Kidney (tissue), 14 donors: ENCODE measurements around the gene MAGI1. TPM values are rescaled to one million over a fixed set of nuclear protein-coding genes. Genes with fewer than 3 reads are reported as not detected.

Source experiments
- DNase-seq, 5 donors: peaks; one replicate each; pipeline ENCODE4 v3.0.0-alpha.2; 2013 to 2020
- FAIRE-seq: peaks from 2 replicates; lab custom pipeline; 2012; peaks lifted over from hg19 to GRCh38; lab: Jason Lieb, UNC
- H3K27ac ChIP-seq, 2 donors: one replicate each; pipeline ENCODE4 v1.7.0; 2013; ENCODE audit warnings: low read depth in 2 of 2, low read length in 2 of 2, inconsistent platforms in 1 of 2
- H3K27me3 ChIP-seq: one replicate; pipeline ENCODE4 v1.7.1; 2013; ENCODE audit warnings: low read length, inconsistent platforms; ENCODE audit not compliant: control insufficient read depth, insufficient read depth
- H3K36me3 ChIP-seq, 3 donors: one replicate each; pipeline versions ENCODE4 v1.7.0 to v1.7.1; 2013; ENCODE audit warnings: low read length in 3 of 3, control low read depth in 1 of 3, inconsistent platforms in 1 of 3; ENCODE audit not compliant: insufficient read depth in 3 of 3, control insufficient read depth in 2 of 3
- H3K4me1 ChIP-seq, 3 donors: one replicate each; pipeline versions ENCODE4 v1.7.0 to v1.7.1; 2013; ENCODE audit warnings: low read length in 3 of 3, inconsistent platforms in 1 of 3, low read depth in 1 of 3; ENCODE audit not compliant: control insufficient read depth in 2 of 3, insufficient read depth in 2 of 3
- H3K4me3 ChIP-seq, 3 donors: one replicate each; pipeline versions ENCODE4 v1.7.0 to v1.8.1; 2013; ENCODE audit warnings: low read length in 3 of 3, control low read depth in 1 of 3, inconsistent platforms in 1 of 3
- H3K9ac ChIP-seq, 3 donors: one replicate each; pipeline versions ENCODE4 v1.7.0 to v1.7.1; 2013; ENCODE audit warnings: low read length in 3 of 3, control low read depth in 1 of 3, inconsistent platforms in 1 of 3
- H3K9me3 ChIP-seq, 3 donors: one replicate each; pipeline versions ENCODE4 v1.7.0 to v1.7.1; 2013; ENCODE audit warnings: low read length in 3 of 3, control low read depth in 1 of 3, inconsistent platforms in 1 of 3; ENCODE audit not compliant: control insufficient read depth in 2 of 3, insufficient read depth in 1 of 3
- intact Hi-C: fragments of 100-400 bp; cut with DNase I; formaldehyde crosslinking; loops from one replicate; pipeline ENCODE4 v1.11.1; 2022
- polyA plus RNA-seq: library from polyadenylated mRNA; stranded (reverse); fragments of 350-450 nt; fragmentation: Illumina TruSeq; extraction: RNeasy Lipid Tissue Mini Kit (QIAGEN cat#74804); gene quantifications from one replicate; pipeline ENCODE4 v1.2.3, GENCODE V29; 2014; ENCODE audit warnings: low read depth, low replicate concordance; ENCODE audit not compliant: insufficient read depth
- total RNA-seq: library from RNA; stranded (reverse); fragmentation: NEBNext Ultra II Directional; extraction: Animal tissue kit (Norgen Biotek cat#: 25700); gene quantifications from one replicate; pipeline ENCODE4 v1.2.1, GENCODE V29; 2021
- TF ChIP-seq, protein P1 (sequence below): IDR thresholded peaks from 3 replicates; pipeline ENCODE4 v1.5.1; 2012; ENCODE audit warnings: mild to moderate bottlenecking, moderate library complexity, borderline replicate concordance; ENCODE audit not compliant: insufficient read depth; ENCODE audit errors: extremely low read depth
- donor health status: control.
- donor health status: control.
- donor health status: control.
- donor health status: control.
- donor health status: control.
- donor health status: DM: yes; HTN: yes; CAD: no.
- donor health status: Normal renal cell carcinoma (clear cell type).

The MAGI1 gene
- total and polyA plus RNA-seq, 2 donors from 2014 or later = 8.2 to 42.8 TPM

DNA sequence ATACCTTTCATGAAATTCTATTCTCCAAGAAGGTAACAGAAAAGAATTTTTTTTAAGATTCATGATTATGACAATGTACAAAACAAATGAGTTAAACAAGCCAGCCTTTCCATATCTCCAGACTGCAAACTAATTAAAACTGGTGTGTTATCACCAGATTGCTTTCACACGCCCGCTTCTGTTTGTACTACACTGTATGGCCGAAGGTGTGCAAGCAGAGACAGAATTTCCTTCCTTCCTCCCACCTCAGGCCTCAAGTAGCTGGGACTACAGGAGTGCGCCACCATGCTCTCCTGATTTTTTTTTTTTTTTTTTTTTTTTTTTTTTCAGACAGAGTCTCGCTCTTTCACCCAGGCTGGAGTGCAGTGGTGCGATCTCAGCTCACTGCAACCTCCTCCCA, 400.4 kb downstream of the MAGI1 start:
- TF ChIP-seq, protein P1, sequence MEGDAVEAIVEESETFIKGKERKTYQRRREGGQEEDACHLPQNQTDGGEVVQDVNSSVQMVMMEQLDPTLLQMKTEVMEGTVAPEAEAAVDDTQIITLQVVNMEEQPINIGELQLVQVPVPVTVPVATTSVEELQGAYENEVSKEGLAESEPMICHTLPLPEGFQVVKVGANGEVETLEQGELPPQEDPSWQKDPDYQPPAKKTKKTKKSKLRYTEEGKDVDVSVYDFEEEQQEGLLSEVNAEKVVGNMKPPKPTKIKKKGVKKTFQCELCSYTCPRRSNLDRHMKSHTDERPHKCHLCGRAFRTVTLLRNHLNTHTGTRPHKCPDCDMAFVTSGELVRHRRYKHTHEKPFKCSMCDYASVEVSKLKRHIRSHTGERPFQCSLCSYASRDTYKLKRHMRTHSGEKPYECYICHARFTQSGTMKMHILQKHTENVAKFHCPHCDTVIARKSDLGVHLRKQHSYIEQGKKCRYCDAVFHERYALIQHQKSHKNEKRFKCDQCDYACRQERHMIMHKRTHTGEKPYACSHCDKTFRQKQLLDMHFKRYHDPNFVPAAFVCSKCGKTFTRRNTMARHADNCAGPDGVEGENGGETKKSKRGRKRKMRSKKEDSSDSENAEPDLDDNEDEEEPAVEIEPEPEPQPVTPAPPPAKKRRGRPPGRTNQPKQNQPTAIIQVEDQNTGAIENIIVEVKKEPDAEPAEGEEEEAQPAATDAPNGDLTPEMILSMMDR = no peak
- Histone ChIP-seq H3K4me1 (no peaks in the 10 kb centered on the region), H3K36me3 (no peaks in the 10 kb centered on the region), H3K27ac (no peak overlapping the region), H3K9me3 (no peaks in the 10 kb centered on the region), H3K4me3 (no peak overlapping the region), H3K27me3 (no peaks in the 10 kb centered on the region), H3K9ac (no peak overlapping the region)
- intact Hi-C loops = no loop called here
- DNase-seq = no peak
- no peak for FAIRE-seq

- no peak for DNase-seq
- no peaks in the 10 kb centered on the region for H3K4me1 ChIP-seq
- no peak for FAIRE-seq
Observed at GRCh38 chr3:65636326-65636725, 402.4 kb downstream of the MAGI1 start.

GRCh38 chr3:65635657-65636056, 403.1 kb downstream of the MAGI1 start:
- H3K27me3 ChIP-seq = no peaks in the 10 kb centered on the region

More at GRCh38 chr3:65636326-65636725, 402.4 kb downstream of the MAGI1 start:
- Histone ChIP-seq H3K9ac (no peak overlapping the region), H3K4me3 (no peak overlapping the region), H3K36me3 (no peaks in the 10 kb centered on the region), H3K27ac (no peak overlapping the region), H3K27me3 (no peaks in the 10 kb centered on the region), H3K9me3 (no peaks in the 10 kb centered on the region)
- TF ChIP-seq, protein P1 = no peak
- intact Hi-C loops = no loop called here

More at GRCh38 chr3:65635657-65636056, 403.1 kb downstream of the MAGI1 start:
- H3K4me1 ChIP-seq = no peaks in the 10 kb centered on the region
- DNase-seq (no peak), FAIRE-seq (no peak)
- no peak overlapping the region for H3K27ac ChIP-seq
- H3K4me3 ChIP-seq = no peak overlapping the region
- H3K9me3 ChIP-seq = no peaks in the 10 kb centered on the region
- intact Hi-C loops = no loop called here
- H3K9ac ChIP-seq = no peak overlapping the region
- no peaks in the 10 kb centered on the region for H3K36me3 ChIP-seq
- TF ChIP-seq, protein P1 = no peak
